Mesendoderm (in vitro differentiated cells): Measurements from ENCODE around the gene ZNF763. TPM values are rescaled to one million over a fixed set of nuclear protein-coding genes. Genes with fewer than 3 reads are reported as not detected.
"Not testable (repeated sequence)": the region's sequence is repeated elsewhere in the genome, so short reads cannot be mapped to it uniquely, and the experiment has no call there.

Experiments used
- DNase-seq: peaks from one replicate; pipeline ENCODE4 v3.0.0; 2013
- H2AK5ac ChIP-seq: 2 replicates; pipeline ENCODE4 v1.6.1; 2013; ENCODE audit warnings: low read length, inconsistent platforms
- H2BK120ac ChIP-seq: 2 replicates; pipeline ENCODE4 v1.6.1; 2013; ENCODE audit warnings: low read depth, mild to moderate bottlenecking, low read length, moderate library complexity, mixed read lengths
- H2BK15ac ChIP-seq: replicated peaks from 2 replicates; pipeline ENCODE4 v1.6.1; 2013; ENCODE audit warnings: low read depth, mild to moderate bottlenecking, moderate library complexity
- H2BK5ac ChIP-seq: 2 replicates; pipeline ENCODE4 v1.6.1; 2013; ENCODE audit warnings: low read length, inconsistent platforms
- H3K18ac ChIP-seq: 2 replicates; pipeline ENCODE4 v1.6.1; 2013; ENCODE audit warnings: mild to moderate bottlenecking, low read length, mixed read lengths
- H3K23ac ChIP-seq: one replicate; pipeline ENCODE4 v1.6.1; 2013; ENCODE audit warnings: low read length
- H3K27ac ChIP-seq: 2 replicates; pipeline ENCODE4 v1.5.1; 2013; ENCODE audit warnings: low read depth, mild to moderate bottlenecking, inconsistent platforms, low read length, moderate library complexity
- H3K27me3 ChIP-seq: 2 replicates; pipeline ENCODE4 v1.6.1; 2013; ENCODE audit warnings: low read length, control low read depth, mild to moderate bottlenecking, inconsistent platforms; ENCODE audit not compliant: insufficient read depth, poor library complexity
- H3K36me3 ChIP-seq: 2 replicates; pipeline ENCODE4 v1.6.1; 2013; ENCODE audit warnings: low read length, inconsistent platforms; ENCODE audit not compliant: control insufficient read depth, insufficient read depth
- H3K4ac ChIP-seq: one replicate; pipeline ENCODE4 v1.6.1; 2013; ENCODE audit warnings: low read depth, mild to moderate bottlenecking, low read length, moderate library complexity
- H3K4me1 ChIP-seq: 2 replicates; pipeline ENCODE4 v1.6.1; 2013; ENCODE audit warnings: low read depth, low read length, inconsistent platforms; ENCODE audit not compliant: control insufficient read depth
- H3K4me2 ChIP-seq: 2 replicates; pipeline ENCODE4 v1.6.1; 2013; ENCODE audit warnings: low read length
- H3K4me3 ChIP-seq: 2 replicates; pipeline ENCODE4 v1.5.1; 2013; ENCODE audit warnings: mild to moderate bottlenecking, low read length
- H3K56ac ChIP-seq: one replicate; pipeline ENCODE4 v1.6.1; 2013; ENCODE audit warnings: low read length
- H3K79me1 ChIP-seq: 2 replicates; pipeline ENCODE4 v1.6.1; 2013; ENCODE audit warnings: low read length, inconsistent platforms
- H3K79me2 ChIP-seq: 2 replicates; pipeline ENCODE4 v1.6.1; 2013; ENCODE audit warnings: mild to moderate bottlenecking, low read length; ENCODE audit not compliant: control insufficient read depth, insufficient read depth
- H3K9ac ChIP-seq: 2 replicates; pipeline ENCODE4 v1.6.1; 2013; ENCODE audit warnings: low read length, inconsistent platforms
- H4K5ac ChIP-seq: one replicate; pipeline ENCODE4 v1.6.1; 2013; ENCODE audit warnings: low read length
- H4K8ac ChIP-seq: one replicate; pipeline ENCODE4 v1.6.1; 2013; ENCODE audit warnings: low read depth, mild to moderate bottlenecking, control low read depth, low read length, moderate library complexity
- WGBS: extraction: QIAGEN DNeasy Blood & Tissue Kit; methylation state at CpG from one replicate; pipeline ENCODE4 v1.1.7; 2013; ENCODE audit warnings: low lambda C conversion rate, missing lambda C conversion rate; ENCODE audit not compliant: insufficient coverage; ENCODE audit errors: extremely low coverage; 5-methylcytosine and 5-hydroxymethylcytosine counted together
- polyA plus RNA-seq, 2 experiments: library from polyadenylated mRNA; stranded (reverse); fragments of 200-250 nt; gene quantifications; one replicate each; pipeline ENCODE4 v1.2.3, GENCODE V29; 2013

Gene ZNF763
- polyA plus RNA-seq (2013, experiment 1 of 2): 0.52 TPM
- polyA plus RNA-seq (2013, experiment 2 of 2): 0.59 TPM

GRCh38 chr19:11964858-11965645 is at the start of gene ZNF763:
Gene ZNF763, plus strand, starts transcription at chr19:11965040. Its CDS starts 169 bp downstream, at chr19:11965209.
- Histone ChIP-seq H3K27me3 (no peaks in the 10 kb centered on the region), H2AK5ac (no peak within 1 kb of the TSS), H3K4ac (no peak within 1 kb of the TSS), H3K9ac (peak within 1 kb of the TSS; percentile 30), H3K4me2 (peak within 1 kb of the TSS; percentile 58), H3K4me3 (peak within 1 kb of the TSS; percentile 24), H3K56ac (peak within 1 kb of the TSS; percentile 68), H4K5ac (no peak within 1 kb of the TSS), H2BK5ac (no peak within 1 kb of the TSS), H3K27ac (peak within 1 kb of the TSS; percentile 2), H2BK15ac (no peak within 1 kb of the TSS), H3K79me2 (no peaks in the 10 kb centered on the region), H3K79me1 (no peaks in the 10 kb centered on the region), H4K8ac (no peak within 1 kb of the TSS), H2BK120ac (no peak within 1 kb of the TSS), H3K4me1 (no peaks in the 10 kb centered on the region), H3K23ac (no peak within 1 kb of the TSS), H3K18ac (peak within 1 kb of the TSS; percentile 2), H3K36me3 (no peaks in the 10 kb centered on the region)
- WGBS: no CpG with 5 or more reads among the region's 47 CpGs
- DNase-seq: peak; percentile 98

- Histone ChIP-seq H3K4me2 (no peak overlapping the region), H4K8ac (no peak overlapping the region), H3K36me3 (no peaks in the 10 kb centered on the region), H3K4me1 (no peaks in the 10 kb centered on the region), H3K56ac (no peak overlapping the region), H3K79me2 (no peaks in the 10 kb centered on the region), H2BK120ac (no peak overlapping the region), H3K18ac (no peak overlapping the region), H3K4ac (no peak overlapping the region), H2BK15ac (no peak overlapping the region), H4K5ac (no peak overlapping the region), H3K27me3 (no peaks in the 10 kb centered on the region), H2BK5ac (no peak overlapping the region), H3K79me1 (peaks cover 1% of the 10 kb centered on the region), H3K23ac (no peak overlapping the region), H3K27ac (no peak overlapping the region), H2AK5ac (no peak overlapping the region), H3K9ac (no peak overlapping the region), H3K4me3 (no peak overlapping the region)
- no CpG with 5 or more reads among the region's 6 CpGs for WGBS
- DNase-seq: peak; percentile 53
Observed at GRCh38 chr19:11921852-11922495, 42.9 kb upstream of the ZNF763 start.

DNA sequence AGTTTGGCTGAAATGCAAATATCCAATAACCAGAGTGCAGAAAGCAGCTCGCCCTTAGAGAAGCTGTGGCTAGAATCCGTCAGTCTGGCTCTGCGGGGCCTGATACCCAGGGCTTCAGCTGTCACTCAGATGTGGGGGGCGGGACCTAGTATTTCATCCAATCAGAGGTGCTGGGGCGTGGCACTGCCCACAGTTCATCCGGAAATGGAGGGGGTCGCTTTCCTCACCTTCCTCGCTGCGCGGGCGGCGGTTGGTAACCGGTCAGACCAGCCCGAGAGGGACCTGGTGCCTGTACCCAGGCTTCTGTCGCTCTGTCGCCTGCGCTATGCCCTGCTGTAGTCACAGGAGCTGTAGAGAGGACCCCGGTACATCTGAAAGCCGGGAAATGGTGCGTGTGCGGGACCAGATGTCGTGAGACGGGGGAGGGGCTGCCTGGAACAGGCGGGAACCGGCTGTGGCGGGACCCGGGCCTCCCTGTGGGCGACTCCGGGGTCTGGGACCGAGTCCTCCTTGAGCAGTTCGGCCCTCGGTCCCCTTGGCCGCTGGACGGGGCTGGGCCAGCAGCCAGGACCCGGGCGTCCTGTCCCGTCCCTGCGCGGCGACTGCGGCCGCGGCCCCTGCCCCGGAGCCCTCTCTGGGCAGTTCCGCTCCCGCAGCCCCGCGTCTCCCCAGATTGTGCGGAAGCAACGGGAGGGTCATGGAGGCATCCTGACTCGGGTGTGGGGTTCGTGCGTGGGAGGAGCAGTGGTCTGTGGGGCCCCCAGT is 39.8 kb upstream of the ZNF763 start, which contains the start of gene ZNF700:
Gene ZNF700 (plus strand): TSS at position 222 of the 765 bp plus-strand sequence. CDS start 104 bp downstream, at position 326.
- Histone ChIP-seq H3K4me2 (peak within 1 kb of the TSS; percentile 64), H2BK15ac (no peak within 1 kb of the TSS), H3K4me1 (no peaks in the 10 kb centered on the region), H3K4ac (no peak within 1 kb of the TSS), H2AK5ac (no peak within 1 kb of the TSS), H3K9ac (peak within 1 kb of the TSS; percentile 98), H3K36me3 (no peaks in the 10 kb centered on the region), H3K27ac (peak within 1 kb of the TSS; percentile 74), H3K56ac (peak within 1 kb of the TSS; percentile 97), H4K5ac (no peak within 1 kb of the TSS), H3K4me3 (peak within 1 kb of the TSS; percentile 84), H3K79me1 (peaks cover 4% of the 10 kb centered on the region), H2BK120ac (no peak within 1 kb of the TSS), H3K27me3 (peaks cover under 1% of the 10 kb centered on the region), H3K79me2 (no peaks in the 10 kb centered on the region), H2BK5ac (peak within 1 kb of the TSS; percentile 86), H4K8ac (no peak within 1 kb of the TSS), H3K23ac (no peak within 1 kb of the TSS), H3K18ac (peak within 1 kb of the TSS; percentile 25)
- DNase-seq: peak; percentile 97
- WGBS: no CpG with 5 or more reads among the region's 53 CpGs

DNA sequence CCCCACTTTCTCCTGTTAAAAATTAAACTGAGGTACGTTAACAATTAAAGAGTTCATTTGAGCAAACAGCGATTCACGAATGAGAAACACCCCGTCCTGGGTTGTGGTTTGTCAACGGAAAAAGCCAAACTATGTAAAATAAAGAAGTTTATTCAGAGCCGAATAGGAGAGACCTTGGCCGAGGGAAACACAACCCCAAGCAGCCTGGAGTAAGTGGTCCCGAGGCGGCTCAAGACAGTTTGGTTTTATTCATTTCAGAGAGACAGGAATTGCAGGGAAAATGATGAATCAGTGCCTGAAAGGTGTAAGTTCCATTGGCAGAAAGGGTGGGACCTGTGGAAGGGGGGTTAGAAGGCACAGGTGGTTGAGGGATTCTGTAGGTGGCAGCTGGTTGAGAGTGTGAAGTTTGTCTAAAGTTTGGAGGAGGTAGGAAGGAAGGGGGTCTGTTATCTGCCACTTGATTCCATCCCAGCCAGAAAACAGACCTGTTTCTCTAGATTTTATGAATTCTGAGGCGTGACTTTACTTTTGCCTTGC is 39.1 kb upstream of the ZNF763 start:
- H2BK15ac ChIP-seq, H3K27me3 ChIP-seq, H4K8ac ChIP-seq, H4K5ac ChIP-seq, H3K79me2 ChIP-seq, H3K4ac ChIP-seq, H3K27ac ChIP-seq, H2AK5ac ChIP-seq, H3K4me1 ChIP-seq, H2BK120ac ChIP-seq, H3K23ac ChIP-seq, H2BK5ac ChIP-seq, H3K36me3 ChIP-seq, H3K79me1 ChIP-seq: not testable (repeated sequence)
- no CpG with 5 or more reads among the region's 10 CpGs for WGBS
- Histone ChIP-seq H3K4me3 (peak overlapping the region; percentile 84), H3K18ac (peak overlapping the region; percentile 25), H3K56ac (peak overlapping the region; percentile 97), H3K9ac (peak overlapping the region; percentile 98), H3K4me2 (peak overlapping the region; percentile 64)
- peak; percentile 2 for DNase-seq

- Histone ChIP-seq H2AK5ac (no peak overlapping the region), H3K4me3 (no peak overlapping the region), H3K4me1 (no peaks in the 10 kb centered on the region), H2BK120ac (no peak overlapping the region), H3K4me2 (no peak overlapping the region), H3K9ac (no peak overlapping the region), H4K5ac (no peak overlapping the region), H3K18ac (no peak overlapping the region), H3K79me1 (peaks cover 6% of the 10 kb centered on the region), H3K56ac (no peak overlapping the region), H3K27me3 (peaks cover 2% of the 10 kb centered on the region), H3K23ac (no peak overlapping the region), H3K27ac (no peak overlapping the region), H3K79me2 (no peaks in the 10 kb centered on the region), H3K4ac (no peak overlapping the region), H4K8ac (no peak overlapping the region), H2BK15ac (no peak overlapping the region), H3K36me3 (no peaks in the 10 kb centered on the region), H2BK5ac (no peak overlapping the region)
- WGBS: no CpG with 5 or more reads among the region's 3 CpGs
- no peak for DNase-seq
Observed at GRCh38 chr19:11927227-11927626, 37.6 kb upstream of the ZNF763 start.
